Glutamatergic neuron (in vitro differentiated cells): ENCODE results near the gene PTK6. TPM values are rescaled to one million over a fixed set of nuclear protein-coding genes. Genes with fewer than 3 reads are reported as not detected.

Experiments
- DNase-seq: peaks from one replicate; pipeline ENCODE4 v3.0.0; 2022
- H3K27ac Mint-ChIP-seq: one replicate; pipeline ENCODE4 v1.8.0; 2020; ENCODE audit warnings: mild to moderate bottlenecking, mixed read lengths, inconsistent platforms; ENCODE audit not compliant: unreplicated experiment
- H3K27me3 Mint-ChIP-seq: one replicate; pipeline ENCODE4 v1.8.0; 2020; ENCODE audit warnings: mild to moderate bottlenecking, moderate library complexity, mixed read lengths, inconsistent platforms; ENCODE audit not compliant: unreplicated experiment
- H3K36me3 Mint-ChIP-seq: one replicate; pipeline ENCODE4 v1.8.0; 2020; ENCODE audit warnings: mild to moderate bottlenecking, mixed read lengths, inconsistent platforms; ENCODE audit not compliant: unreplicated experiment
- H3K4me1 Mint-ChIP-seq: one replicate; pipeline ENCODE4 v1.8.0; 2020; ENCODE audit warnings: mild to moderate bottlenecking, low read depth, mixed read lengths, inconsistent platforms; ENCODE audit not compliant: unreplicated experiment
- H3K4me3 Mint-ChIP-seq: one replicate; pipeline ENCODE4 v1.8.0; 2020; ENCODE audit warnings: mild to moderate bottlenecking, mixed read lengths, inconsistent platforms; ENCODE audit not compliant: unreplicated experiment
- H3K9me3 Mint-ChIP-seq: one replicate; pipeline ENCODE4 v1.8.0; 2020; ENCODE audit warnings: mild to moderate bottlenecking, moderate library complexity, mixed read lengths, inconsistent platforms; ENCODE audit not compliant: unreplicated experiment
- CTCF ChIP-seq: fragments of 200-600 bp; sonication (generic); IDR thresholded peaks from one replicate; pipeline ENCODE4 v1.5.0; 2021; ENCODE audit not compliant: partially characterized antibody, unreplicated experiment
- total RNA-seq: library from RNA; stranded (reverse); fragmentation: NEBNext Ultra II Directional; extraction: Animal tissue kit (Norgen Biotek cat#: 25700); gene quantifications from one replicate; pipeline ENCODE4 v1.2.1, GENCODE V29; 2021; ENCODE audit not compliant: unreplicated experiment

Gene PTK6
- total RNA-seq, 1 donor from 2014 or later, result 0.17 TPM

- Mint-ChIP-seq H3K4me1 (peaks cover 6% of the 10 kb centered on the region), H3K36me3 (peaks cover 5% of the 10 kb centered on the region), H3K27me3 (peaks cover 4% of the 10 kb centered on the region), H3K27ac (no peak within 1 kb of the TSS), H3K4me3 (no peak within 1 kb of the TSS), H3K9me3 (peaks cover 9% of the 10 kb centered on the region)
- no peak for TF ChIP-seq CTCF
- DNase-seq, result no peak
Observed at GRCh38 chr20:63547725-63548480, 10.7 kb upstream of the PTK6 start, which contains the start of gene SRMS. TSS of gene SRMS (minus strand) at chr20:63547749. CDS start at chr20:63547463, 286 bp downstream.

GRCh38 chr20:63546956-63547724, 10.0 kb upstream of the PTK6 start:
- Mint-ChIP-seq H3K27me3 (peaks cover 4% of the 10 kb centered on the region), H3K9me3 (peaks cover 9% of the 10 kb centered on the region)

GRCh38 chr20:63546256-63546955, 9.2 kb upstream of the PTK6 start:
- DNase-seq, result no peak
- H3K9me3 Mint-ChIP-seq, result peaks cover 9% of the 10 kb centered on the region
- H3K27ac Mint-ChIP-seq, result no peak overlapping the region
- peaks cover 6% of the 10 kb centered on the region for H3K4me1 Mint-ChIP-seq
- peaks cover 4% of the 10 kb centered on the region for H3K27me3 Mint-ChIP-seq
- no peak for TF ChIP-seq CTCF
- H3K36me3 Mint-ChIP-seq, result peaks cover 5% of the 10 kb centered on the region
- no peak overlapping the region for H3K4me3 Mint-ChIP-seq

More at GRCh38 chr20:63546956-63547724, 10.0 kb upstream of the PTK6 start:
- TF ChIP-seq CTCF, result no peak
- H3K27ac Mint-ChIP-seq, result no peak overlapping the region
- DNase-seq, result no peak
- peaks cover 6% of the 10 kb centered on the region for H3K4me1 Mint-ChIP-seq
- H3K36me3 Mint-ChIP-seq, result peaks cover 5% of the 10 kb centered on the region
- no peak overlapping the region for H3K4me3 Mint-ChIP-seq

- Mint-ChIP-seq H3K27ac (no peak overlapping the region), H3K4me1 (peaks cover 3% of the 10 kb centered on the region), H3K4me3 (no peak overlapping the region), H3K27me3 (peaks cover 4% of the 10 kb centered on the region), H3K36me3 (peaks cover 5% of the 10 kb centered on the region), H3K9me3 (peaks cover 7% of the 10 kb centered on the region)
- no peak for TF ChIP-seq CTCF
- no peak for DNase-seq
Observed at GRCh38 chr20:63545814-63546213, 8.6 kb upstream of the PTK6 start.
